ENCODE data around the gene U2SURP.

DNA sequence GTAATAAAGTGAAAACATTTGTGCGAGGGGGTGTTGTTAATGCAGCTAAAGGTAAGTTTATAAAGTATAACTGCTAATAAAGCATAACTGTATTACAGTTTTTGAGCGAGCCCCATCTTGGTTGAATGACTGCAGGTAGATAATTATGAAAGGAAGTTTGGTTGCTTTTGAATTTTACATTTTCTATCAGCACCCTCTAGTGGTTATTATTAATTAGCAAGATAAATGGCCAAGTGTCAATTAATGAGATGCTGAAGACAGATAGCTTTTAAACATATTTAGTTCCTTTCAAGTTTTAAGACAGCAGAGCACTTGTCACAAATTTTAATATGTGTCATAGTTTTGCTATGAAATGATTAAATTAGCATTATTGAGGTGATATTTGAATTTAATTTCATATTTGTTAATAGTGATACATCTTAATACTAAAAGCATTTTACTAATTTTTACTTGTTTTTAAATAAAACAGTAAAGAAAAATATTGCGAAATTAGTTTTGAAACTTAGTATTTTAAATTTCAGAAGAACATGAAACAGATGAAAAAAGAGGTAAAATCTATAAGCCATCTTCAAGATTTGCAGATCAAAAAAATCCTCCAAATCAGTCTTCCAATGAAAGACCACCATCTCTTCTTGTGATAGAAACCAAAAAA lies 15.1 kb downstream of the U2SURP start:
- TF ChIP-seq, protein P1, sequence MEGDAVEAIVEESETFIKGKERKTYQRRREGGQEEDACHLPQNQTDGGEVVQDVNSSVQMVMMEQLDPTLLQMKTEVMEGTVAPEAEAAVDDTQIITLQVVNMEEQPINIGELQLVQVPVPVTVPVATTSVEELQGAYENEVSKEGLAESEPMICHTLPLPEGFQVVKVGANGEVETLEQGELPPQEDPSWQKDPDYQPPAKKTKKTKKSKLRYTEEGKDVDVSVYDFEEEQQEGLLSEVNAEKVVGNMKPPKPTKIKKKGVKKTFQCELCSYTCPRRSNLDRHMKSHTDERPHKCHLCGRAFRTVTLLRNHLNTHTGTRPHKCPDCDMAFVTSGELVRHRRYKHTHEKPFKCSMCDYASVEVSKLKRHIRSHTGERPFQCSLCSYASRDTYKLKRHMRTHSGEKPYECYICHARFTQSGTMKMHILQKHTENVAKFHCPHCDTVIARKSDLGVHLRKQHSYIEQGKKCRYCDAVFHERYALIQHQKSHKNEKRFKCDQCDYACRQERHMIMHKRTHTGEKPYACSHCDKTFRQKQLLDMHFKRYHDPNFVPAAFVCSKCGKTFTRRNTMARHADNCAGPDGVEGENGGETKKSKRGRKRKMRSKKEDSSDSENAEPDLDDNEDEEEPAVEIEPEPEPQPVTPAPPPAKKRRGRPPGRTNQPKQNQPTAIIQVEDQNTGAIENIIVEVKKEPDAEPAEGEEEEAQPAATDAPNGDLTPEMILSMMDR (IDR thresholded peaks at IDR 0.05; ENCODE audit: insufficient read depth, low read depth, low read length), result peak; percentile 50
- TF ChIP-seq EZH2 (IDR thresholded peaks at IDR 0.05; ENCODE audit: insufficient read depth, low read length), result no peak

Data from astrocyte (in vitro differentiated cells and primary cell).